SH-SY5Y (cell line): ENCODE results near the gene OR1Q1.
"Not testable (repeated sequence)": the region's sequence is repeated elsewhere in the genome, so short reads cannot be mapped to it uniquely, and the experiment has no call there.

Source experiments
- GATA2 ChIP-seq: IDR thresholded peaks from 2 replicates; pipeline ENCODE4 v1.6.1; 2011; ENCODE audit warnings: mild to moderate bottlenecking, low read depth, low read length
- GATA3 ChIP-seq: IDR thresholded peaks from 2 replicates; pipeline ENCODE4 v1.6.1; 2011; ENCODE audit warnings: low read depth, mild to moderate bottlenecking, low read length, moderate library complexity

The OR1Q1 gene

GRCh38 chr9:122614362-122614761 lies at the start of gene OR1Q1:
OR1Q1 (plus strand) TSS chr9:122614738; CDS start chr9:122614738, 0 bp downstream.
- TF ChIP-seq GATA3 (no peak), GATA2 (no peak)

- TF ChIP-seq GATA3 (no peak), GATA2 (no peak)
These were observed 46.6 kb upstream of the OR1Q1 start for GRCh38 chr9:122567901-122568300.

- no peak for TF ChIP-seq GATA3
- no peak for TF ChIP-seq GATA2
These were observed 42.1 kb upstream of the OR1Q1 start for GRCh38 chr9:122572456-122572855.

- TF ChIP-seq GATA3 (no peak), GATA2 (no peak)
These were observed 34.7 kb upstream of the OR1Q1 start for GRCh38 chr9:122579874-122580273.

- no peak for TF ChIP-seq GATA3
These were observed 34.2 kb upstream of the OR1Q1 start for GRCh38 chr9:122580360-122580759.

GRCh38 chr9:122583284-122583683 lies 31.3 kb upstream of the OR1Q1 start, which contains the start of gene OR1L8:
OR1L8 (minus strand) TSS chr9:122583384; CDS start chr9:122568477, 14,907 bp downstream.
- TF ChIP-seq GATA2, GATA3: not testable (repeated sequence)

- TF ChIP-seq GATA3 (no peak), GATA2 (no peak)
These were observed 8.8 kb upstream of the OR1Q1 start for GRCh38 chr9:122605691-122606090.

GRCh38 chr9:122606587-122606986 lies 8.0 kb upstream of the OR1Q1 start:
- TF ChIP-seq GATA2, result no peak
- TF ChIP-seq GATA3, result no peak

GRCh38 chr9:122609804-122610203 lies 4.7 kb upstream of the OR1Q1 start:
- TF ChIP-seq GATA2, result no peak
- no peak for TF ChIP-seq GATA3

GRCh38 chr9:122619996-122620395 lies 5.5 kb downstream of the OR1Q1 start:
- no peak for TF ChIP-seq GATA2
- TF ChIP-seq GATA3, result no peak

- TF ChIP-seq GATA2, result no peak
- TF ChIP-seq GATA3, result no peak
These were observed 27.7 kb downstream of the OR1Q1 start for GRCh38 chr9:122642226-122642625.

GRCh38 chr9:122656378-122656777 lies 41.8 kb downstream of the OR1Q1 start:
- TF ChIP-seq GATA2 (no peak), GATA3 (no peak)

- TF ChIP-seq GATA2 (no peak), GATA3 (no peak)
These were observed 43.0 kb downstream of the OR1Q1 start, which contains the start of gene OR1B1 for GRCh38 chr9:122657527-122657926. OR1B1 (minus strand) TSS chr9:122657627.

GRCh38 chr9:122661416-122661815 lies 46.9 kb downstream of the OR1Q1 start, which contains the start of gene OR1L1:
OR1L1 (plus strand) TSS chr9:122661716; CDS start chr9:122661716, 0 bp downstream.
- TF ChIP-seq GATA3 (no peak), GATA2 (no peak)
